C1 segment of cervical spinal cord (tissue), 14 donors: ENCODE results near the gene POLG2.

ENCODE experiments used
- DNase-seq, 14 donors: peaks; one replicate each; lab custom pipeline; 2025; lab: John Stamatoyannopoulos, UW

Gene POLG2

DNA sequence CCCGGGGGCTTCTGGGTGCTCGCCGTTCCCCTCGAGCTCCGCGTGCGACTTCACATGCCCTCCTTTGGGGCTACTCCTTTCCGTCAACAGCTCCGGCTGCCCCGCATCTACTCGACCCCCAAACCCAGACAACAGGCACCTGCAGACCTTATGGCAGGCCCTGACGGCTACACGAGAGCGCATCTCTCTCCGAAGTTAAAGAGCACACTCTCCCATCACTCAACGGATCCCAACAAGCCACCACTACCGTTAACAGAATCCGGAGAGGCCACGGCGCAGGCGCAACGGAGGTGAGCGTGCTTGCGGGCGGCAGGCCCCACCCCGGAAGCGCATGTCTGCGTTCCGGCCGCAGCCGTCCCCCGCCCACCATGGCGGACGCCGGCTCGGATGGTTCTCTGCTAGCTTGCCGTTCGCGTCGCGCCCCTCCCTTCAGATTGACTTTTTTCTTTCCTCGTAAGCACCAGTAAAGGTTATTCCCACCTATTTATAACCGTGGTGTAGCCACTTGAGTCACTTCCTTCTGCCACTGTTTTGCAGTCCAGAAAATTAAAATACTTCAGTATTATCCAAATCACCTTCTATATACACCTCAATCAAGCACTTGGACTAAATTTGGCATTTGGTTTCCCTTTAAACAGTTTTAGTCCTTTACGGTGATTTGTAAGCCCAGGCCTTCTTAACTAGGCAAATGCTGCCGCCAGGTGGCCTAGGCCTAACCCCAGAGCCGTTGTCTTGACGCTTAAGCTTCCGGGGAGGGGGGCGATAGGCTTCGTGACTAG is at the start of gene POLG2:
POLG2 (minus strand) TSS at position 269 of the 779 bp plus-strand sequence; CDS start at position 183, 86 bp downstream.
- DNase-seq, result peak; percentile 18 to 93 (median 79)

DNA sequence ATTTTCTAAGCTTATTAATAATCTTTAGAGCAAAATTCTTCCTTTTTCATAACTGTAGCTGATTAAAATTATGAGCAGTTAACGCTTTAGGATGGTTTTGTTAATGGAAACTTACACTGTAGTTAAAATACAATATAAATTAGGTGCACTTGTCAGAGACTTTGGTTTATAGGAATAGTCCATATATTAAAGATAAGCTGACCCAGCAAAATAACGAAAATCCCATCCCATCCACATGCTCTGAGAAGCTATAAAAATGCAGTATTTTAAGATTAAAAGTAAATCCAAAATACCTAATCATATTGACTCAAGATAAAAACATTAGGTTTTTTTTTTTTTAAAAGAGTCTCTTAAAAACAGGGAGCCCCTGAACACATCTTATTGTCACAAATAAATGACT is 47.9 kb upstream of the POLG2 start:
- DNase-seq, result no peak

DNA sequence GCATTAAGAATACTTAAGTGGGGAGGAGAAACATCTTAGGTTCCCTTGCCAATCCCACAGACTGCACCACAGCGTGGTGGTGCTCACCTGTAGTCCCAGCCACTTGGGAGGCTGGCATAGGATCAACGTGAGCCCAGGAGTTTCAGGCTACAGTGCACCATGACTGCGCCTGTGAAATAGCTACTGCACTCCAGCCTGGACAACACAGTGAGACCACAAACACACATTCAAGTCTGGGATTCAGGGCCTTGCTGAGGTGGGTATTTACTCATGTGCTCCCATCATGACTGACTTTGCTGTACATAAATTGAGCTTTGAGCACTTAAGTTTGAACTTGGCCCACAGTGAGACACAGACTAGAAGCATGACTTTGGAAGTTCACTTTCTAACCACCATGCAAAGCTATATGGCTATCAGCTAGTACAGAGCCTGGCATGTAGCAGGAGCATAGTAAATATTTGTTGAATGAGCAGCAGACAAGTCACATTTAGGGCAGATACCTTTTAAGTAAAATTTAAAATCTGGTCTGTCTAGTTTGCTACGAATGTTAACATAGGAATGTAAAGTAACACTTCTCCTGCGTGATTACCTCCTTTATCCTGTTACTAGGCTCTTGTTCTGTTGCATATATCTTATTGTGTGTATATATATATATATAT is 43.4 kb upstream of the POLG2 start:
- no peak for DNase-seq

DNA sequence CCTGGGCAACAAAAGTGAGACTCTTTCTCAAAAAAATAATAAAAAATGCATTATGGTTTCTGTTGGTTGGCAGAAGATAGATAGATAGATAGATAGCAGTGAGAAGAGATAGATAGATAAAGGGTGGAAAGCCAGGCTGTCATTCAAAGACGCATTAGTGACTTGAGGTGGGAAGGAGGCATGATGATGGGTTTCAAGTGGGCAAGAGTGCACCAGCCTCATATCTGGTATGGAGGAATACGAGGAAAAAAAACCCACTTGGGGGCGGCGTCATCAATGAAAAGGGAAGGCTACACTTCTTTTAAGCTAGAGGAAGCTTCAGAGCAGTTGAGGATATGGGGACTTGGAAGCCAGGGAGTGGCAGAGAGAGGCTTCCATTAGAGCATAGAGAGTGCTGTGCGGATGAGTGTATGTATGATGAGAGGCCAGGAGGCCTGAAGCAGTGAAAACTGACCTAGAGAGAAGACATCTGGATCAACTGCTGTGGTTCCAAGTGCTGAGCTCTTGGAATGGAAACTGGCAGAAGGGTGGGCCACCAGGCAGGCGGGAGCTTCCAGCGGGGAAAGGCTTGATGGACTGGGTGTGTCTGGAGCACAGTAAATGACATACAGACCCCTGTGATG is 41.8 kb upstream of the POLG2 start:
- no peak for DNase-seq

DNA sequence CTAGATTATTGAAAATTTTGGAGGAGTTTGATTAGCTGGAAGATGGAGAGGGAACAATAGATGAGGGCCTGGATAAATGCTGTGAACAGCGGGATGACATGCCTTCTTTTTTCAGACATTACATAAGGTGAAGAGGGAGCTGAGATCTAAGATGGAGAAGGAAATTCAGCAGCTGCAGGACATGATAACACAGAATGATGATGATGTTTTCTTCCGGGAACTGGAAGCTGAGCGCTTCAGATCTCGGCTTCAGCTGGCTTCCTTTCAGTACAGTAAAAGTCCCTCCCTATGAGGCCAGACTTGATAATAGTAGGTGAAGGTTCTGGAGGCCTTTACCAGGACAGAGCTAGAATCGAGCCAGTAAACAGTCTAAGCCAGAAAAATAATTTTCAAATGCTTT is 40.6 kb upstream of the POLG2 start:
- no peak for DNase-seq

DNA sequence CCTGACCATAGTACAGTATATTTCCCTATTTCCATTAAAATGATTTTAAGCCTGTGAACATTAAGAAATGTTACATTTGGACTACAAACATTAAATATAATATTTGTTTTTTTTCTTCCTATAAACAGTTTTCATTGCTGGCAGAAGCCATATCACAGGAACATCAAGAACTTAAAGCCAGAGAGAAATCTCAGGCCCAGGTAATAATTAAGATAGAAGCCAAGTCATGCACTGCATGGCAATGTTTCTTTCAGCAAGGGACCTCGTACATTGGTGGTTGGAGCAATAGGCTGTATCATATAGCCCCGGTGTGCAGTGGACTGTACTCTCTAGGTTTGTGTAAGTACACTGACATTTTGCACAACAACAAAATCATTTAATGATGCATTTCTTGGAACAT is 40.1 kb upstream of the POLG2 start:
- no peak for DNase-seq

DNA sequence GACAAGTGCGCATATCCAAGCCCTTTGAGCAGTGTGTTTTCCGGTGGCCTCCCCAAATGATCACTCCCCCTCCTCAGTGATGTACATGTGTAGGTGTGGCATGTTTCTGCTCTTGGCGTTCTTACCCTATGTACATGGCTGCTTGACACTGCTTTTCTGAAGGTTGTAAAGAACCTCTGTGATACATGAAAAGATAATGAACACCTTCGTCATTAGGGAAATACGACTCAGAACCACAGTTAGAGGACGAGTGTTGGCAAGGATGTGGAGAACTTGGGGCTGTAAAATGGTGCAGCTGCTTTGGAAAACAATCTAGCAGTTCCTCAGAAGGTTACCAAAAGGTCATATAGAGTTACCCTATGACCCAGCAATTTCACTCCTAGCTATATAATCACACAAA is 38.5 kb upstream of the POLG2 start:
- no peak for DNase-seq

DNA sequence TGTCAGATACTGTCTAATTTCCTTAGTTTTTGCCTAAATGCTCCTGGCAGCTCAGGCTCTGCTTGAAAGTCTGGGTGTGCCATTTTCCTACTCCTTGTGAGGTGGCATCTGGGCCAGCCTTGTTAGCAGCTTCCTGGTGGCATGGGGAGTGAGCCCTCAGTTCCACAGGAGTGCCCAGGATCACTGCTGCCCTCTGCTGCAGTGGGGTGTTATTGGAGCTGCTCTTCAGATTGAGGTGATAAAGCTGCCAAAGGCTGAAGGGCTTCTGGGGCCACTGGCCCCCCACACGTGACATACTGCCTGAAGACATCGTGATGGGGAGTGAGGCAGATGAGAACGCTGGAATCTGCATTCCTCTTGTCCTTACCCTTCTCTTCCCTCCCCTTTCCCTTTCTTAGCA is 37.3 kb upstream of the POLG2 start:
- no peak for DNase-seq

DNA sequence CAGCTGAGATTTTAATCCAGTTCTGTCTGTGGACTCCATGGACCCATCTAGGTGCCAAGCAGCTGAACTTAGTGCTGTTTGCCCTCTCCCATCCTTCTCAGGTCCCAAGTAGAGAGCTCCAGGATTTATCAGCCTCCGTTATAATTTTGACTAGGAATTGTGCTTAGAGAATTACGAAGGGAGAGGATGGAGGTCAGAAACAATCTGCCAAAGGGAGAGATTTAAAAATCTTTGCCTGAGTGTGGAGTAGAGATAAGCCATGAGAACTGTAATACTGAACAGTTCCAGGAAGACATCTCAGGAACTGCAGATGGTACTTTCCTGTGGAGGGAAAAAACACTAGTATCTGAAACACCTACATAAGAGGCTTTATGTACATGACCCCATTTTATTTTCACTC is 36.9 kb upstream of the POLG2 start:
- no peak for DNase-seq

DNA sequence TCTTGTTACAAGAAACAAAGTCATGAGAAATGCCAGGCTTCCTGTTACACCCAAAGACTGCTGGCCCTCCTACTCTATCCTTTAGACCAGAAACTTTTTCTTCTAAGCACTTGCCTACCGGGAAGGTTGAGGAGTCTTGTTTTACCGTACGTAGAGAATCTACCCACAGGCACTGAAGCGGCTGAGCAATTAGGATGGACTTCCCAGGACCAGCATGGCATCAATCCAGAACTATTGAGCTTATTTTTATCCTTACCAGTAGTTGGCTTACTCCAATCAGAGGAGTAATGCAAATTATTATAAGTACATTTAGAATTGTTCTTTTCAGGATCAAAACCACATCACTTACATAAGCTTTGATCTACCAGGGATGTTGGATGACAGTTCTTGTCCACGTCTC is 35.6 kb upstream of the POLG2 start:
- no peak for DNase-seq

DNA sequence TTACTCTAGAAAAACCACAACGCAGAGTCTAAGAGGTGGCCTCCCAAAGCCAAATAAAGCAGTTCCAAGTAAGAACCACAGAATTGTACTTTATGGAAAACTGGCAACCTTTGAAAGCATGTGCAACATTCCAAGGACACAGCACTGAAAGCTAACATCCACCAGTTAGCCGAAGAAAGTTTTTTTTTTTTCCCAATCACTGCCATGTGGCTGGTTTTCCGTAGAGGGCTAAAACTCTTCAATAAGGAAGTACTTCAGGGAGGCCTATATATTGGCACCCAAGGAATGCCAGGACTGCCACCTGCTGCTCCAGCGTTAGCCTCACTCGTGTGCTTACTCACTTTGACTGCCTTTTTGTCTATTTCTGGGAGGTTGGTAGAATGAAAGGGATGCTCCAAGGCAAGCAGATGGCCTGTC is 35.1 kb upstream of the POLG2 start:
- no peak for DNase-seq

DNA sequence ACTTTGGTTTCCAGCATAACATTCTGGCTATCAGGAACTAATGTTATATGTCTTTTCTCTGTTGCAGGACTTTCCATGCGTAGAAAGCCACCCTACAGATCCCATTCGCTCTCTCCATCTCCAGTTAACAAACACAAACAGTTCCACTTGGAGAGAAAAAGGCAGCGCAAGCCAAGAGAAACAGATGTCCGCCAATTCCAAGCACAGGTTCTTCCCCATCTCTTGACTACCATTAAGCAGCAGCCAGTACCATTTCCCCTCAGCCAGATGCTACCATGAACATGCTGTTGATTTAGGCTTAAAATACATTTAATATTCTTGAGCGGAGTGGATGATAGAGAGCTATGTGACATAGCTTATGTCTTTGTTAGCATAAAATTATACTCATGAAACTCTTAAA is 32.4 kb upstream of the POLG2 start:
- no peak for DNase-seq

DNA sequence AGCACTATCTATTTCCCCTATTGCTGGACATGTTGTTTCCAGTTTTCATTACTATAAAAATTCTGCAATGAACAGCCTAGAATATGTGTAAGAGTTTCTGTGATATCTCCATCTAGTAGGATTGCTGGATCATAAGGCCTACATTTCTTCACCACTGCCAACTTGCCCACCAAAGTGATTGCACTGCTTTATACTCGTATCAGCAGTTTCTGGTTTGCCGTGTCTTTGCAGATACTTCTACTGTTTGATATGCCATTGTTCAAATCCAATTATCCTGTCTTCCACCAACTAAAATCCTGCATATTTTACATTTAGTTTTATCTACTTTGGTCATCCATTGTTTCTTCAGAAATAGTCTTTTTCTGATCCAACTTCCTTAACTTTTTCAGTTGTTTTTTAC is 31.1 kb upstream of the POLG2 start:
- no peak for DNase-seq

DNA sequence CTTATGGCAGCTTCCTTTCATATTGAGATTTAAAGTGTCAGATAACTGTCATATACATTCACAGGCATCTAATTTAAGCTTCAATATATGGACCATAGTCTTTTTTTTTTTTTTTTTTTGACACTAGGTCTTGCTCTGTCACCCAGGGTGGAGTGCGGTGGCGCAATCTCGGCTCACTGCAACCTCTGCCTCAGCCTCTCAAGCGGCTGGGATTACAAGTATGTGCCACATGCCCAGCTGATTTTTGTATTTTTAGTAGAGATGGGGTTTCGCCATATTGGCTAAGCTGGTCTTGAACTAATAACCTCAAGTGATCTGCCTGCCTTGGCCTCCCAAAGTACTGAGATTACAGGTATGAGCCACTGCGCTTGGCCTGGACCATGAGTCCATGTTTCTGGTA is 23.5 kb upstream of the POLG2 start:
- DNase-seq, result no peak

DNA sequence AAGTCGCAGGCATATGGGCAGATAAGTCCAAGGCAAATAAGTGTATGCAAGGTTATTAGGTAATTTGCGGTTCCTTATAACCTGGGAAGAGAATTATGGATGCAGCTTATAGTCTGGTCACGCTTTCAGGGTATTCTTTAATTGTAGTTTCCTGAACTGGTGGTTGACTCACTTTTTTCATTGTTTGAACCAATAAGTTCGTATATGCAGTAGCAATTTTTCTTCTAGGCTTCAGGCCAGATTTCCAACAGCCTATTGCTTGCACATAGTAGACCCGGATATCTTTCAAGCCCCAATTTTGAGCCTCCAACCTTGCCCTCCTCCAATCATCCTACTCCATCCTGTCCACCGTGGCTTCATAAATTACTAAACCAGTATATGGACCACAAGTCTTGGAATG is 22.7 kb upstream of the POLG2 start:
- DNase-seq, result no peak

DNA sequence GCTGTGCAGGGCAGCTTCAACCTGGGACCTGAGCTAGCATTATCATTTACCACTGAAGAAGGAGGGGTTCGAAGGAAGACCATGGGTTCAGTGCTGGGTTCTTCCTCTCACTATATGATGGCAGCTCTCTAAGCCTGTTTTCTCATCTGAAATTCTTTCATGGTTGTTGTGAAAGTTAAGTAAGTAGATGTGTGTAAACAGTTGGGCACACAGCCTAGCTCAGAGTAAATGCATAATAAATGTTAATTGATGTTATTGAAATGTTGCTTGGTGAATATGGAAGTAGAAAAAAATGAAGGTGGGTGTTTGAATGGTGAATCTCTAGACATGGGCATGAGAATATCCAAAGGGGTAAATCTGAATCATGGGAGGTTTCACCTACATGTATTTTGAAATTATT is 19.0 kb upstream of the POLG2 start:
- no peak for DNase-seq

DNA sequence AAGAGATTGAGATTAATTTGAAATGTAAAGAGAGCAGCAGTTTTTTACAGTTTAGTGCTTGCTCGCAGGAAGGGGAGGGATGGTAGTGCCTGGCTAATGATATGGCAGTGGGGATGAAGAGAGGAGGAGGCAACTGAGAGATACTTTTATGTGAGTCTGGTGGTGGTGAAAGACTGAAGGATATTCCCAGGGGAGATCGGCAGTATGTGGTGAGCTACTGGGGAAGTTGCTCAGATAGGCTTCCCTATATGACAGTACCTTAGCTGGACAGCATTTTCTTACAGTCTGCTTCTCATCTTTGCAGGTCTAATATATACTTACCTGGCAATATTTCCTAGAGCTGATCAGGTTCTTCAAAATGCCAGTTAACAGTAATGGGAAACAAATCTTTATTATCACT is 18.6 kb upstream of the POLG2 start:
- DNase-seq, result no peak

DNA sequence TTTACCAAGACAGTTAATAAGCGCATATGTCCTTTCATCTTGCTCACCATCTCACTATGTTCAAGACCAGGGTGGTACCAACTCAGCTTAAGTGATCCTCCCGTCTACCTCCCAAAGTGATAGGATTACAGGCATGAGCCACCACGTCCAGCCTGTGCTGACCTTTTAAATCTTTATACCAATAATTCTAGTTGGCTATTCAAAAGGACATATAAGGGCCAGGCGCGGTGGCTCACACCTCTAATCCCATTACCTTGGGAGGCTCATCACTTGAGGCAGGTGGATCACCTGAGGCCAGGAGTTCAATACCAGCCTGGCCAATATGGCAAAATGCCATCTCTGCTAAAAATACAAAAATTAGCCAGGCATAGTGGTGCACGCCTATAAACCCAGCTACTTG is 12.3 kb upstream of the POLG2 start:
- no peak for DNase-seq

DNA sequence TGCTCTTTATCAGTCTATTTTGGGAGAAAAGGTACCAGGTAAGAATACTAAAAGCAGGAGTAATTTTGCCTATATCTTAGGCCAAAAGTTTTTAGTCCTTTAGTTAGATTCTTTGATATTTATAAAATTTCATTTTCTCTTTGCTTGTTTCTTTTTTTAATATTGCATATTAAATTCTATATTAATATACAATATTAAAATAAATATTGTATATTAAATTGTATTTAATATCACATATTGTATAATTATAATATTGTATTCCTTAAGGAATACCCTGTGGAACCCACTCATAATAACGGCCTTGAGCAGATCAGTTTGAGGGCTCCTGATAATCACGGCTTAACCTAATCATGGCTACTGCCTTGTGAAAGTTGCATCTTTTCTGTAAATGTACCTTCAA is 11.8 kb upstream of the POLG2 start:
- no peak for DNase-seq

DNA sequence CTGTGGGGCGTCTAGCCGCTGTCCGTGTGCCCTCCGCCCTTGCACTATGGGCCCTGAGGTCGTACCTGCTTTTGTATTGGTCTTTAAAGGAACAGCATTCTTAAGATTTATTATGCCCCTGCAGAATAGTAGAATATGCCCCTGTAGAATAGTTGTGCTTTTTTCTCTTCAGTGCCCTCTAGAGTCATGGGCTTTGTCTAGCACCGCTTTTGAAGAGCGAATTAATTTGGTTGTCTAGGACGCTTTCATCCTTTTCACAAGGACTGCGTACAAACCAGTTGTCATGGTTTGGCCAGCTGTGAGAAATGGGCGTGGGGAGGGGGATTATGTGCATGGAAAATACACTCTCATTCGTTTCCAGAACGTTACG is 10.5 kb upstream of the POLG2 start:
- DNase-seq, result peak in 3 of 14 donors; percentile 35 to 48 (median 38)

DNA sequence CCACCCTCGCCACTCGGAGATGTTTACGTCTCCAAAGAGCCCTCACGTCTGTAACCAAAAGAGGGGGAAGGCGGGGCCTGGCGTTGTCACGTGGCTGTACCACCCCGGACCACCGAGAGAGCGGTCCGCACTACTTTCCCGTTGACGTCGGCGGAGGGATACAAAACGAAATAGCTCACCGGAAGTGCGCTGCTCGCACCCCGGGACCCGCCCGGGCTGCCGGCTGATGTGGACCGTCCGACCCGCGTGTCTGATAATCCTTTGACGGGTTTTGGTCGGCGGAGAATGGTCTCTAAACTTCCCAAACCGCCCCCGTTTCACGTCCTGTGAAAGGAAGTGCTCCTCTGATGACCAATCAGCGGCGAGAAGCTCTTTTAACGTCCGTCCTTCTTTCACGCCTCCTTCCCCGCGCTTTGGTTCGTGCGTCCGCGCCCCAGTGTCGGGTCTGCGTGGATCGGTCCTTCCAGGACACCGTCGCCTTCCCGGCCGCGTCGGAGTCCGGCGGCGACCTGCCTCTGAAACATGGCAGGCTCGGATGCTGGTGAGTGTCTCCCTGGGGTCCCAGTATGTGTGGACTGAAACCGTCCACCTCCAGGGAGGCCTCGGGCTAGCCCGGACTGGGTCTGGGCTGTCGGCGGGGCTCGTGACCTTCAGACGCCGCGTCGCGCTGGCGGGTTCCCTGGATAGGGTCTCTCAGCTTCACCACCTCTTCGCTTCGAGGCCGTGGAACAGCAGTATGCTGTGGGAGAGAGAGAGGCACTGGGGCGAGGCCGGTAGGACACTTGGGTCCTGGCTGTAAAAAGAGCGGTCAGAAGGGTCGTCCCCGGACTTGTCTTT is 9.9 kb upstream of the POLG2 start, which contains the start of gene CEP95:
CEP95 (plus strand) TSS at position 402 of the 837 bp plus-strand sequence; CDS start at position 523, 121 bp downstream.
- peak; percentile 90 to 100 (median 99) for DNase-seq

DNA sequence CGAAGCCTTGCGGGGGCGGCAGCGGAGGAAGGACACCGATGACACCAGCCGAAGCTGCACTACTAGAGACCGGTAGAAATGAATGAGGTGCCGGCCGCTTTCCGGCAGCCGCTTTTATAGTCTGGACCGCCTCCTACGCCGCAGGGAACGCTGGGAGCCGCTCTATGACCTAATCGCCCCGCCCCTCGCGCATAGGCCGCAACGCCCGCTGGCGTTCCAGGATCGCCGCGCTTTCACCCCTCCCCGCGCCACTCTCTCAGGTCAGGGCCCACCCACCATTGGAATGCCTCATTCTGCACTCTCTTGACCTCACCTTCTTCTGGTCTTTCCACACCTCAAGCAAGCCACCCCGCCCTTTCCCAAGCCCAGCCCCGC is 9.3 kb upstream of the POLG2 start, which contains the start of gene DDX5:
DDX5 (minus strand) TSS at position 89 of the 375 bp plus-strand sequence. CDS start 170 bp downstream, outside the sequence.
- peak; percentile 90 to 100 (median 99) for DNase-seq
